BE2C (cell line): ENCODE measurements around the gene SERBP1.
A peak's percentile ranks its signal among the peaks of the same experiment; 100 is the strongest.

Source experiments
- DNase-seq: peaks from one replicate; pipeline ENCODE4 v3.0.0-alpha.2; 2020
- H3K27me3 ChIP-seq: fragments of 250-450 bp; sonication (Bioruptor Pico); 2 replicates; pipeline ENCODE4 v1.5.1; 2020; ENCODE audit warnings: mild to moderate bottlenecking
- H3K36me3 ChIP-seq: fragments of 250-450 bp; sonication (Bioruptor Pico); 2 replicates; pipeline ENCODE4 v1.5.1; 2020; ENCODE audit warnings: mild to moderate bottlenecking
- H3K4me1 ChIP-seq: fragments of 250-450 bp; sonication (Bioruptor Pico); 2 replicates; pipeline ENCODE4 v1.5.1; 2020
- H3K4me3 ChIP-seq: 2 replicates; pipeline ENCODE4 v1.5.1; 2011; ENCODE audit warnings: low read depth, low read length
- H3K9me3 ChIP-seq: fragments of 250-450 bp; sonication (Bioruptor Pico); 2 replicates; pipeline ENCODE4 v1.5.1; 2020
- TF ChIP-seq, protein P1 (sequence below): IDR thresholded peaks from 2 replicates; pipeline ENCODE4 v1.5.1; 2012; ENCODE audit warnings: mild to moderate bottlenecking, low read depth, low read length

SERBP1 gene

DNA sequence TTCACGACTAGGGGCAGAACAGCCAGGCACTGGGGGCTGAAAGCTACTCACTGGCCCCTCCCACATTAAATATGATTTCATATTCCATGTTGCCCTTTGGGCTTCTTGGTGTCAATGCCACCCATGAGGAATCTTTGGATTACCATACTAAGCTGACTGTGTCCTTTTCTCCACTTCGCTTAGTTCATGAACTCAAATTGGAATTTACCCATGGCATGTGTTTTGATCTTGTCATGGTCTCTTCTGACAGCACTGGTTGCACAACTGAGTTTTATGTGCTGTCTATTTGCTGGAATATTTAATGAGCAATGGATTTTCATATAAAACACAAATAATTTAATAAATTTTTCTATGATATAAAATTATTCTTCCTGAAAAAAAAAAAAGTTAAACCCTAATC is 59.2 kb downstream of the SERBP1 start:
- Histone ChIP-seq H3K4me3 (no peak overlapping the region), H3K9me3 (no peaks in the 10 kb centered on the region), H3K27me3 (no peaks in the 10 kb centered on the region), H3K36me3 (no peaks in the 10 kb centered on the region), H3K4me1 (no peaks in the 10 kb centered on the region)
- no peak for DNase-seq
- TF ChIP-seq, protein P1, sequence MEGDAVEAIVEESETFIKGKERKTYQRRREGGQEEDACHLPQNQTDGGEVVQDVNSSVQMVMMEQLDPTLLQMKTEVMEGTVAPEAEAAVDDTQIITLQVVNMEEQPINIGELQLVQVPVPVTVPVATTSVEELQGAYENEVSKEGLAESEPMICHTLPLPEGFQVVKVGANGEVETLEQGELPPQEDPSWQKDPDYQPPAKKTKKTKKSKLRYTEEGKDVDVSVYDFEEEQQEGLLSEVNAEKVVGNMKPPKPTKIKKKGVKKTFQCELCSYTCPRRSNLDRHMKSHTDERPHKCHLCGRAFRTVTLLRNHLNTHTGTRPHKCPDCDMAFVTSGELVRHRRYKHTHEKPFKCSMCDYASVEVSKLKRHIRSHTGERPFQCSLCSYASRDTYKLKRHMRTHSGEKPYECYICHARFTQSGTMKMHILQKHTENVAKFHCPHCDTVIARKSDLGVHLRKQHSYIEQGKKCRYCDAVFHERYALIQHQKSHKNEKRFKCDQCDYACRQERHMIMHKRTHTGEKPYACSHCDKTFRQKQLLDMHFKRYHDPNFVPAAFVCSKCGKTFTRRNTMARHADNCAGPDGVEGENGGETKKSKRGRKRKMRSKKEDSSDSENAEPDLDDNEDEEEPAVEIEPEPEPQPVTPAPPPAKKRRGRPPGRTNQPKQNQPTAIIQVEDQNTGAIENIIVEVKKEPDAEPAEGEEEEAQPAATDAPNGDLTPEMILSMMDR: no peak

DNA sequence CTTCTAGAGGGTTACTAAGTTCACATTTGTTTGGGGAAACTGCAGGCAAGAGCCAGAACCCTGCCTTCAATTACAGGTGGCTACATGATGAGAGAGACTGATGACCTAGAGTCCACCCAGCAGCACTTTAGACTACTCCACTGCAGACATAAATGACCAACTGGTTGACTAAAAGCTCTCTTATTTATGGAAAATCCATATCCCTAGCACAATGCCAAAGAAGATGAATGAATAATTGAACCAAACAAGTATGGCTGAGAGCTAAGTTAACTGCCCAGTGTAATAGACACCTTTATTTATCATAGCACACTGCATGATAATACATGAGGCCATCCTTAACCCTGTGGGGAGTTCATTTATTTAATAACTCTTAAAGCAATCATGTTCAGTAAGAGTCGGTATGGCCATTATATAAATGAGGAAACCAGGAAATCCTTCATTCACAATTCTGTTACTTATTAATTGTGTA is 62.1 kb downstream of the SERBP1 start:
- Histone ChIP-seq H3K36me3 (no peaks in the 10 kb centered on the region), H3K4me1 (no peaks in the 10 kb centered on the region), H3K4me3 (no peak overlapping the region), H3K9me3 (no peaks in the 10 kb centered on the region), H3K27me3 (no peaks in the 10 kb centered on the region)
- DNase-seq: no peak
- TF ChIP-seq, protein P1: no peak

DNA sequence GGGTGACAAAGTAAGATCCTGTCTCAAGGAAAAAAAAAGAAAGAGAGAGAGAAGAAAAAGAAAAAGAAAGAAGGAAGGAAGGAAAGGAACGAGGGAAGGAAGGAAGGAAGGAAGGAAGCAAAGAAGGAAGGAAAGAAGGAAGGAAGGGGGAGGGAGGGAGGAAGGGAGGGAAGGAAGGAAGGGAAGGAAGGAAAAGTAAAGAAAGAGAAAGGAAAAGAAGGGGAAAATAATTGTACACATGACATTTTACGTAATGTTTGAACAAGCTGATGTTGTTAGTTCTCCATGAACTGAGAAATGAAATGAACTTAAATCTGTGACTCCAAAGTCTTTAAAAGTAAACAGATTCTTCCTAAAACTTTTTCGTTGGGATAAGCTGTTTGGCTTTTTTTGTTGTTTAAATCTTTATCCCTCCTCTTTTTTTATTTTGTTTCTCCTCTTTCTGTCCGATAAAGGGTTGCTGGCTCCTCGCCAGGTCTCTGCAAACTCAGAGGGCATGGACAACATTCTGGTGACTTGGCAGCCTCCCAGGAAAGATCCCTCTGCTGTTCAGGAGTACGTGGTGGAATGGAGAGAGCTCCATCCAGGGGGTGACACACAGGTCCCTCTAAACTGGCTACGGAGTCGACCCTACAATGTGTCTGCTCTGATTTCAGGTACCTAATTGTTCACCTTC is 62.7 kb downstream of the SERBP1 start:
- TF ChIP-seq, protein P1: peak; percentile 15; the same call in 1 of the 2 replicates
- no peaks in the 10 kb centered on the region for H3K27me3 ChIP-seq
- H3K4me3 ChIP-seq: no peak overlapping the region
- H3K4me1 ChIP-seq: no peaks in the 10 kb centered on the region
- no peaks in the 10 kb centered on the region for H3K9me3 ChIP-seq
- DNase-seq: peak; percentile 74
- no peaks in the 10 kb centered on the region for H3K36me3 ChIP-seq

DNA sequence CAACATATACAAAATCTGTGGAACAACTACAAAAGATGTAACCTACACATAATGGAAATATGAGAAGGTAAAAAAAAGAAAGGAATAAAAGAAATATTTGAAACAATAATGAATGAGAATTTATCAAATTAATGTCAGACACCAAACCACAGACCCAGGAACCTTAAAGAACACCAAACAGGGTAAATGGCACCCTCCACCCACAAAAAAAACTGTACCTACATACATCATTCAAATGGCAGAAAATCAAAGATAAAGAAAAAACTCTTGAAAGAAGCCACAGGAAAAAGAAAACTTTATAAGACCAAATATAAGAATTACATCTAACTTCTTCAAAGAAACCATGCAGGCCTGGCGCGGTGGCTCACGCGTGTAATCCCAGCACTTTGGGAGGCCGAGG is 68.6 kb downstream of the SERBP1 start:
- DNase-seq: no peak
- H3K4me3 ChIP-seq: no peak overlapping the region
- H3K9me3 ChIP-seq: no peaks in the 10 kb centered on the region
- H3K36me3 ChIP-seq: no peaks in the 10 kb centered on the region
- H3K4me1 ChIP-seq: no peaks in the 10 kb centered on the region
- H3K27me3 ChIP-seq: no peaks in the 10 kb centered on the region
- TF ChIP-seq, protein P1: no peak

DNA sequence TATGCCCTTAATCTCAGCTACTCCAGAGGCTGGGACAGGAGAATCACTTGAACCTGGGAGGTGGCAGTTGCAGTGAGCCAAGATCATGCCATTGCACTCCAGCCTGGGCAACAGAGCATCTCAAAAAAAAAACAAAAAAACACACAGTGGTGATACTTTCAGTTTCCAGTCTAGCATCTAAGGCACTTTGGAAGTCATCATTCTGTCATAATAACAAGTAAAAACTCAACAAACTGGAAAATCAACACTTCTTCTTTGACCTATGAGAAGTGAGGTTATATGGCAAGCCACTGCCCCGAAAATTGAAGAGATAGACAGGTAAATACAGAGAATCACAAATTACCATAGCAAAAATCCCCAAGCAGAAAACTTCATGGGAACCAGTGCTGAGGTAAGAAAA is 70.6 kb downstream of the SERBP1 start:
- no peak for DNase-seq
- Histone ChIP-seq H3K9me3 (no peaks in the 10 kb centered on the region), H3K4me1 (no peaks in the 10 kb centered on the region), H3K4me3 (no peak overlapping the region), H3K36me3 (no peaks in the 10 kb centered on the region), H3K27me3 (no peaks in the 10 kb centered on the region)
- TF ChIP-seq, protein P1: no peak
